Measurements from ENCODE around the gene RAMP3.

Gene RAMP3

GRCh38 chr7:45185864-45186250 lies 28.3 kb downstream of the RAMP3 start:
- DNase-seq (ENCODE audit: low read depth, low spot score), result no peak
- ChIA-PET CTCF (no interaction called here), POLR2A (no interaction called here)
- no peak for TF ChIP-seq CTCF (IDR thresholded peaks at IDR 0.05; ENCODE audit: insufficient read depth, low read length, missing control alignments)
- H3K4me3 ChIP-seq (ENCODE audit: low read depth, low read length), result no peak overlapping the region

DNA sequence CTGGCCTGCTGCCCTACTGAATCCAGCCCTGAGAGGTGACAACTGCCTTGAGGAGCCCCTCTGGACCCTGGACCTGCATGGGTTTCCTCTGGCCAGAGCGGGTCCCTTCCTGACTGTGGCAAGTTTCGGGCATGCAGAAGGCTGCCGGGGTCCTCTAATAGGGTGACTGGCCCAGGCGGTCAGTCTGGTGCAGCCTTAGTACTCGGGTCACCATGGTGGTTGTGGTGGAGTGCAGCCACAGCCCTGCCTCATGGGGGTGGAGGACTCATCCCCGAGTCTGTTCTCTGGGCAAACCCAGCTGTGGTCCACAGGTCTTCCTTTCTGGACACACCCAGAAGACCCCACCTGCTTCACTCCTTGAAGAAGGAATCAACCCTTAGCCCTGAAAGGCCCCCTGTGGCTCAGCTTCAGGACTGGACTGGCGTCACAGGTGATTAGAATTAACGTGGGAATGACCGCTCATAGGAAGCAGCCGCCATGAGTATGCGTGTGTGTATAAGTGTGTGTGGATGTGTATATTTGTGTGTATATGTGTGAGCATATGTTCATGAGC lies 28.7 kb downstream of the RAMP3 start:
- no peak for DNase-seq (ENCODE audit: low read depth, low spot score)
- ChIA-PET POLR2A (no interaction called here), CTCF (interaction anchor here (1.0 kb wide), 1 partner anchor 19 kb away, joined by 4 read pairs; no protein-coding TSS in a partner anchor)
- H3K4me3 ChIP-seq (ENCODE audit: low read depth, low read length), result no peak overlapping the region
- no peak for TF ChIP-seq CTCF (IDR thresholded peaks at IDR 0.05; ENCODE audit: insufficient read depth, low read length, missing control alignments)

DNA sequence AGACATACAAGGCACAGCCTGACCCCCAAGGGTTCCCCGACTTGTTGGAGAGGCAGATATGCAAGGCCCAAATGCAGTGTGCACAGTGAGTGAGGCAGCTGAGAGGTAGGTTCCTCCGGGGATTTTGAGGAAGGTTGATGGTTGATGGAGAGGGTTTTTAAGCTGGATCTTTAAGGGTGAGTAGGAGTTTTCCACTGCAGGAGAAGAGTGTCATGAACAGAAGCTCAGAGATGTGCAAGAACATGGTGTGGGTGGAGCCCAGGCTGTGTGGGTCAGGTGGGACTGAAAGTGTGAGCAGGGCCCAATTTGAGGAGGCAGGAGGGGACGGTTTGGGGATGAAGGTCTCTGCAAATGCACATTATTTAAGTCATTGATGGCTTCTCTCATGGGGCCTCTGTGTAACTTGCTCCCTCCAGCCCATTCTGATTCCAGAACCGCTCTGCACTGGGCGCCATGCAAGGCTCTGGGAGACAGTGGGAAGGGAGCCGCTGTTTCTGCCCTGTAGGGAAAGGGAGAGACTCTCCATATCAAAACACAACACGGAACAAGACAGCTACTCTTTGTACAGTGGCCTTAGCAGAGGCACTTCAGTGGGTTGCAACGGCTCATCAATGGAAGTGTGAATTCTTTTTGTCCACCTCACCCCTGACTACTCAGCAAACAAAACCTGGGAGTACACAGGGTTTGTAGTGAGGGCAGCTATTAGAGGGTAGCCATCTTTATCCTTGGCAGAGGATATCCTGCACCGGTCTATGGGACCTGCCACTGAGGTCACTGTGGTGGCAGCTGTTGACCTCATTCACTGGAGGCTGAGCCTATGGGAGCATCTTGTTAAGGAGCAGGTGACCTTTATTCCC lies 29.7 kb downstream of the RAMP3 start:
- H3K4me3 ChIP-seq (ENCODE audit: low read depth, low read length), result no peak overlapping the region
- DNase-seq (ENCODE audit: low read depth, low spot score), result no peak
- ChIA-PET CTCF (interaction anchor here (1.0 to 2.3 kb wide), 2 partner anchors 18 to 73 kb away, joined by 4 to 5 read pairs; no protein-coding TSS in a partner anchor), POLR2A (no interaction called here)
- no peak for TF ChIP-seq CTCF (IDR thresholded peaks at IDR 0.05; ENCODE audit: insufficient read depth, low read length, missing control alignments)

GRCh38 chr7:45187946-45188411 lies 30.4 kb downstream of the RAMP3 start:
- DNase-seq (ENCODE audit: low read depth, low spot score), result no peak
- no peak overlapping the region for H3K4me3 ChIP-seq (ENCODE audit: low read depth, low read length)
- no peak for TF ChIP-seq CTCF (IDR thresholded peaks at IDR 0.05; ENCODE audit: insufficient read depth, low read length, missing control alignments)
- ChIA-PET CTCF (interaction anchor here (2.3 kb wide), 1 partner anchor 72 kb away, joined by 5 read pairs; no protein-coding TSS in a partner anchor), POLR2A (no interaction called here)

- TF ChIP-seq CTCF (IDR thresholded peaks at IDR 0.05; ENCODE audit: insufficient read depth, low read length, missing control alignments), result no peak
- no peak for DNase-seq (ENCODE audit: low read depth, low spot score)
- POLR2A ChIA-PET, result no interaction called here
- no peak overlapping the region for H3K4me3 ChIP-seq (ENCODE audit: low read depth, low read length)
- CTCF ChIA-PET, result interaction anchor here (2.3 kb wide), 1 partner anchor 72 kb away, joined by 5 read pairs; no protein-coding TSS in a partner anchor
Measured at GRCh38 chr7:45188736-45189135, 31.1 kb downstream of the RAMP3 start.
